Panc1 (cell line): Measurements from ENCODE around the gene ENOPH1. TPM values are rescaled to one million over a fixed set of nuclear protein-coding genes. Genes with fewer than 3 reads are reported as not detected.

ENCODE experiments used
- ATAC-seq: fragments of 200-7000 bp; cut with Tn5 transposase; 2 replicates; pipeline ENCODE4 v1.9.1; 2020; ENCODE audit warnings: mild to moderate bottlenecking, moderate library complexity
- BruUV-seq: library from RNA; stranded (reverse); fragments of 400-500 nt; replicated peaks from 2 replicates; lab custom pipeline; 2021; lab: Mats Ljungman, UMichigan
- CTCF ChIA-PET: fragments of 300-600 bp; sonication (Branson Sonifier 250); formaldehyde crosslinking; loops from one replicate; lab custom pipeline; 2022; ENCODE audit warnings: antibody characterized with exemption; lab: Charles Lee
- POLR2A ChIA-PET: fragments of 300-600 bp; sonication (Branson Sonifier 250); formaldehyde crosslinking; loops from one replicate; lab custom pipeline; 2022; ENCODE audit warnings: antibody characterized with exemption; lab: Charles Lee
- DNase-seq: peaks from one replicate; pipeline ENCODE4 v3.0.0-alpha.2; 2010; ENCODE audit warnings: low read depth, low spot score
- H3K27ac ChIP-seq: 2 replicates; pipeline ENCODE4 v1.5.1; 2011; ENCODE audit warnings: mild to moderate bottlenecking, low read length, inconsistent platforms
- H3K27me3 ChIP-seq: fragments of 200-500 bp; sonication (Bioruptor generic); 2 replicates; pipeline ENCODE4 v1.6.0; 2014; ENCODE audit warnings: low read length, inconsistent platforms; ENCODE audit not compliant: control insufficient read depth, insufficient read depth
- H3K36me3 ChIP-seq: fragments of 200-500 bp; sonication (Bioruptor generic); 2 replicates; pipeline ENCODE4 v1.5.1; 2014; ENCODE audit warnings: inconsistent platforms, mild to moderate bottlenecking, low read length, moderate library complexity; ENCODE audit not compliant: control insufficient read depth, insufficient read depth
- H3K4me1 ChIP-seq: 2 replicates; pipeline ENCODE4 v1.5.1; 2011; ENCODE audit warnings: inconsistent platforms, mild to moderate bottlenecking, low read length, moderate library complexity; ENCODE audit not compliant: control insufficient read depth, insufficient read depth
- H3K4me3 ChIP-seq, 2 experiments: 2 replicates each; pipeline ENCODE4 v1.5.1; 2011 to 2012; ENCODE audit warnings: low read depth in 2 of 2, low read length in 2 of 2, mild to moderate bottlenecking in 2 of 2, inconsistent platforms in 1 of 2, moderate library complexity in 1 of 2
- H3K9me3 ChIP-seq: fragments of 200-500 bp; sonication (Bioruptor generic); 2 replicates; pipeline ENCODE4 v1.5.1; 2014; ENCODE audit warnings: low read depth, mild to moderate bottlenecking, inconsistent platforms, low read length, moderate library complexity; ENCODE audit not compliant: control insufficient read depth, insufficient read depth
- POLR2AphosphoS5 ChIP-seq: IDR thresholded peaks from 2 replicates; pipeline ENCODE4 v1.6.1; 2012; ENCODE audit warnings: mild to moderate bottlenecking, low read depth, low read length, moderate library complexity
- REST ChIP-seq, 2 experiments: IDR thresholded peaks; 2 replicates each; pipeline ENCODE4 v1.6.1; 2011 to 2012; ENCODE audit warnings: low read depth in 2 of 2, control low read depth in 1 of 2, low read length in 1 of 2, mild to moderate bottlenecking in 1 of 2, moderate library complexity in 1 of 2; ENCODE audit not compliant: insufficient read depth in 1 of 2
- SIN3A ChIP-seq: IDR thresholded peaks from 2 replicates; pipeline ENCODE4 v1.6.1; 2012; ENCODE audit warnings: low read depth, mild to moderate bottlenecking, low read length, moderate library complexity, borderline replicate concordance; ENCODE audit not compliant: insufficient read depth
- TCF7L2 ChIP-seq: IDR thresholded peaks from 2 replicates; pipeline ENCODE4 v1.6.1; 2011; ENCODE audit warnings: mild to moderate bottlenecking, low read depth, low read length, inconsistent platforms
- in situ Hi-C: cut with HindIII; loops from 2 replicates; pipeline ENCODE4 v1.10.0; 2016; ENCODE audit warnings: low sequenced_read_pairs, low pct_unique_long_range_greater_than_20kb
- intact Hi-C: fragments of 100-400 bp; cut with micrococcal nuclease; formaldehyde crosslinking; loops from one replicate; pipeline ENCODE4 v1.10.0; 2022; ENCODE audit not compliant: unreplicated experiment
- total RNA-seq: library from RNA; stranded (reverse); gene quantifications from one replicate; pipeline ENCODE4 v1.2.1, GENCODE V29; 2021; ENCODE audit not compliant: unreplicated experiment
- TF ChIP-seq, protein P1 (sequence below): fragments of 450-650 bp; IDR thresholded peaks from 2 replicates; pipeline ENCODE4 v1.5.1; 2017; ENCODE audit warnings: mild to moderate bottlenecking

Gene ENOPH1
- total RNA-seq, 1 experiment from 2014 or later: 34.7 TPM

DNA sequence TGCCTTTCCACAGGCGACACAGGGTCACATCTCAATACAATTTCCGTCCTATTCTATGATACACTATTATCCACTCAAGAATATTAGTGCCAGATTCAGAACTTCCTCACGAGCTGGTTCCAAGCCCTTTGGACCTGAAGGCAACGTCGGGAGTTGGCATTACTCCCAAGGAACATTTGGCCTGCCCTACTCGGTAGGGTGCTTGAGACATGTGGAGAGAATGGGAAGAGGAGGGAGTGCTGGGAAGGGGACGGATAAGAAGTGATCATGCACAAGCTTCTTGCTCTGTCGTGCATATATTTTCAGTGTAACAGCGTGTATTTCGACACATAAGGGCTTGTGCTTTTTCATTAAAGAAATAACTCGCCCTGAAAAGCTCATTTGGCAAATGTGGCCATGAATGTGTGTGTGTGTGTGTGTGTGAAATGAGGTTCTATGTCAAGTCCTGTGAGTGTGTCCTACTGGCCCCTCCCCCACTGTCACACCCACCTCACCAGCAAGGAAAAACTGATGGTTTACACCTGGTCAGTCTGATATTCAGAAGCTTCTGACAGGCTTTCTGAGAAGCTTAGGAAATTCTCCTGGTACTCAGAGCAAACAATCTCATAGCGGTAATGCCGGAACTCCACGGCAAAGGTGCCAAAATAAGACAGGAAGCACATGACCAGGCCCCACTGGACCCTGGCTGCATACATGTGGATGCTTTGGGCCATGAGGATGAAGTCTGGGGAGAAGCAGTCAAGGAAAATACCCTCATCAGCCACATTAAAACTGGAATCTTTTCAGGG is 54.8 kb downstream of the ENOPH1 start:
- H3K27ac ChIP-seq: no peak overlapping the region
- H3K4me1 ChIP-seq: no peaks in the 10 kb centered on the region
- H3K27me3 ChIP-seq: no peaks in the 10 kb centered on the region
- DNase-seq (no peak), ATAC-seq (no peak)
- no peaks in the 10 kb centered on the region for H3K9me3 ChIP-seq
- in situ Hi-C loops (no loop called here), intact Hi-C loops (no loop called here)
- H3K4me3 ChIP-seq: no peak overlapping the region
- TF ChIP-seq REST (IDR thresholded peaks at IDR 0.05; ENCODE audit: insufficient read depth in 1 of 2, low read depth in 2 of 2, low read length in 1 of 2) (no peak), SIN3A (no peak), TCF7L2 (no peak), POLR2AphosphoS5 (no peak)
- TF ChIP-seq, protein P1, sequence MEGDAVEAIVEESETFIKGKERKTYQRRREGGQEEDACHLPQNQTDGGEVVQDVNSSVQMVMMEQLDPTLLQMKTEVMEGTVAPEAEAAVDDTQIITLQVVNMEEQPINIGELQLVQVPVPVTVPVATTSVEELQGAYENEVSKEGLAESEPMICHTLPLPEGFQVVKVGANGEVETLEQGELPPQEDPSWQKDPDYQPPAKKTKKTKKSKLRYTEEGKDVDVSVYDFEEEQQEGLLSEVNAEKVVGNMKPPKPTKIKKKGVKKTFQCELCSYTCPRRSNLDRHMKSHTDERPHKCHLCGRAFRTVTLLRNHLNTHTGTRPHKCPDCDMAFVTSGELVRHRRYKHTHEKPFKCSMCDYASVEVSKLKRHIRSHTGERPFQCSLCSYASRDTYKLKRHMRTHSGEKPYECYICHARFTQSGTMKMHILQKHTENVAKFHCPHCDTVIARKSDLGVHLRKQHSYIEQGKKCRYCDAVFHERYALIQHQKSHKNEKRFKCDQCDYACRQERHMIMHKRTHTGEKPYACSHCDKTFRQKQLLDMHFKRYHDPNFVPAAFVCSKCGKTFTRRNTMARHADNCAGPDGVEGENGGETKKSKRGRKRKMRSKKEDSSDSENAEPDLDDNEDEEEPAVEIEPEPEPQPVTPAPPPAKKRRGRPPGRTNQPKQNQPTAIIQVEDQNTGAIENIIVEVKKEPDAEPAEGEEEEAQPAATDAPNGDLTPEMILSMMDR: no peak
- POLR2A ChIA-PET: no interaction called here
- H3K36me3 ChIP-seq: no peaks in the 10 kb centered on the region
- CTCF ChIA-PET: no interaction called here
- BruUV-seq: no TSS peak

DNA sequence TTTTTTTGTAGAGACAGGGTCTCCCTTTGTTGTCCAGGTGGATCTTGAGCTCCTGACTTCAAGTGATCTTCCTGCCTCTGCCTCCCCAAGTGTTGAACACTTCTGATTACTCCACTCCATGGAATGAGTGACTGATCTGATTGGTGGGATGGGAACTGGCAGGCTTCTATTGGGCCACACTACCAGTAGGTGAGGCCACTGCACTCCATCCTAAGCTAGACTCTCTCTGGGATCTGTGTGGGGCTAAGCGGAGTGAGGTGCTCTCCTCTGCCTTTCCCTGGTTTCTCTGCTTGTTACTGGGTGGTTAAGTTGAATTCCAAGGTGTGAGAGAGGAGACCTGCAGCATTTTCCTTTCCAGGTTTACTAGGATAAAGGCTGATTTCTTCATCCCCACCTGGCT is 58.7 kb downstream of the ENOPH1 start:
- ATAC-seq (no peak), DNase-seq (no peak)
- Histone ChIP-seq H3K4me1 (no peaks in the 10 kb centered on the region), H3K36me3 (no peaks in the 10 kb centered on the region), H3K4me3 (no peak overlapping the region), H3K9me3 (no peaks in the 10 kb centered on the region), H3K27me3 (no peaks in the 10 kb centered on the region), H3K27ac (no peak overlapping the region)
- ChIA-PET CTCF (no interaction called here), POLR2A (no interaction called here)
- TF ChIP-seq POLR2AphosphoS5: no peak
- no peak for TF ChIP-seq REST (IDR thresholded peaks at IDR 0.05; ENCODE audit: insufficient read depth in 1 of 2, low read depth in 2 of 2, low read length in 1 of 2)
- TF ChIP-seq TCF7L2: no peak
- no peak for TF ChIP-seq SIN3A
- in situ Hi-C loops (no loop called here), intact Hi-C loops (no loop called here)
- BruUV-seq: no TSS peak
